Fibroblast of mammary gland (primary cell): ENCODE results near the gene MAP6D1.

Source experiments
- DNase-seq: peaks from one replicate; pipeline ENCODE4 v3.0.0-alpha.2; 2010; ENCODE audit warnings: low read depth
- H3K4me3 ChIP-seq: 2 replicates; pipeline ENCODE4 v1.5.1; 2011; ENCODE audit warnings: low read depth, mild to moderate bottlenecking, low read length, moderate library complexity; ENCODE audit not compliant: control insufficient read depth
- CTCF ChIP-seq: conservative IDR thresholded peaks from 2 replicates; pipeline ENCODE4 v1.5.1; 2011; ENCODE audit warnings: low read depth, low read length, inconsistent platforms; ENCODE audit not compliant: control insufficient read depth, insufficient read depth

Gene MAP6D1

DNA sequence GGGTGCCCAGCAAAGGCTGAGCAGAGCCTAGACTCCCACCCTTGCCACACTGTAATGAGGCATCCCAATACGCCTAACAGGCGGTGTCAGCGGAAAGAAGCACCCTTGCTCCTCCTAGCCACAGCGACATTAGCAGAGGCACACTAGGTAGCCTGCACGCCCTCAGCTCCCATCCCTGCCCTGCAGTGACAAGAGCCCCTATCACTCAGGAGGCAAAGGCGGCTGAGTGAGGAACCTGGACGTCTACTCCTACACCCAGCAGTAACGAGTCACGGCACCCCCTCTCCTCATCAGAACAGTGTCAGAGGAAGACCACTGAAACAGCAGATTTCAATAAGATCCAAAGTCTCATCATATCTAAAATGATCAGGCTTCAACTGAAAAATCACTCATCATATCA is 12.0 kb upstream of the MAP6D1 start:
- no peak overlapping the region for H3K4me3 ChIP-seq
- DNase-seq, result no peak
- TF ChIP-seq CTCF, result no peak

DNA sequence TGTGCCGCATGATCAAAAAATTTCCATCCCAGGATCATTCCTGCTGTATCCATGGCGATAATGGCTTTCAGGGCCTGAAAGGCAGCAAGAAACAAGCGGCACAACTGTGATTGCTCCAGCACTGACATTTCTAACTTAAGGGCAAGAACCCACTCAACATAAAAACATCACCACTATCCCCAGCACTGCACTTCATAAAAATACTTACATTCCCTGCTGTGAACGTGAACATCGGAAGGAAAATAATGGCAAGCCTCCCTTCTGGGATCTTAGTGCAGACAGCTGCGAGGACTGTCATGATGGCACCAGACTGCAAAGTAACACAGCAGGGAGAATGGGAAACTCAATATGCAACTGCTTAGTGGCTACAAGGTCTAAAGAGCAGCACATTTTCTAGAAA is 8.1 kb upstream of the MAP6D1 start:
- no peak overlapping the region for H3K4me3 ChIP-seq
- no peak for TF ChIP-seq CTCF
- no peak for DNase-seq

GRCh38 chr3:183830187-183830586 is 4.8 kb upstream of the MAP6D1 start:
- no peak for DNase-seq
- no peak overlapping the region for H3K4me3 ChIP-seq
- TF ChIP-seq CTCF, result no peak

DNA sequence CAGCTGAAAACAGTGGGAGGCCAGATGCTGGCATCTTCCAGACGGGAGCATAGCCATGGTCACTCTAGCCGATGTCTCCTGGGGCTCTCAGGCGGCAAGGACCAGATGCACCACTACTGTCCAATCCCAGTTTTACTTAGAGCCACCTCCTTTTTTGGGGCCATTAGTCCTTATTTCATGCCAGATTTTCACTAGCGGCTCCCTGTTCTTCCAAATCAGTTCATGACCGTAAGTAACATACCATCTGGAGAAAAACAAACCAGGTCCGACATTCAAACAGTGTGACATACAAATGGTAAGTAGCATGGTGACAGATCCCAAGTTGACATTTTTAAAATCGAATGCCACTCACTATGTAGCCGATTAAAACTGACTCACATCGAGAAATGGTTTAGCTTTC is 4.1 kb upstream of the MAP6D1 start:
- no peak for DNase-seq
- no peak overlapping the region for H3K4me3 ChIP-seq
- no peak for TF ChIP-seq CTCF

DNA sequence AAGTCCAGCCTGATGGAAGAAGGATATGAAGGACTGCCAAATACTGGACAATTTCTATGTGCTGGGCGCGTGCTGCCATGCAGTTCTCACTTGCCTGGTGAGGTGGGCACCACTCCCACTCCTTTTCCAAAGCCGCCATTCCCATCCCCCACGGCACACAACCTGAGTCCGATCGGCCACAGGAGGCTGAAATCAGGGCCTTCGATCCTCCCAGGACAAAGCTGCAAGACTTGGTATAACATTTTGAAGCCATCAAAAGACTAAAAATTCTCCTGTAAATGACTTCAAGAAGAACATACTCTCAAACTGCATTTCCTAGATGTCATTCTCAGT is 3.1 kb upstream of the MAP6D1 start:
- no peak overlapping the region for H3K4me3 ChIP-seq
- DNase-seq, result no peak
- no peak for TF ChIP-seq CTCF

DNA sequence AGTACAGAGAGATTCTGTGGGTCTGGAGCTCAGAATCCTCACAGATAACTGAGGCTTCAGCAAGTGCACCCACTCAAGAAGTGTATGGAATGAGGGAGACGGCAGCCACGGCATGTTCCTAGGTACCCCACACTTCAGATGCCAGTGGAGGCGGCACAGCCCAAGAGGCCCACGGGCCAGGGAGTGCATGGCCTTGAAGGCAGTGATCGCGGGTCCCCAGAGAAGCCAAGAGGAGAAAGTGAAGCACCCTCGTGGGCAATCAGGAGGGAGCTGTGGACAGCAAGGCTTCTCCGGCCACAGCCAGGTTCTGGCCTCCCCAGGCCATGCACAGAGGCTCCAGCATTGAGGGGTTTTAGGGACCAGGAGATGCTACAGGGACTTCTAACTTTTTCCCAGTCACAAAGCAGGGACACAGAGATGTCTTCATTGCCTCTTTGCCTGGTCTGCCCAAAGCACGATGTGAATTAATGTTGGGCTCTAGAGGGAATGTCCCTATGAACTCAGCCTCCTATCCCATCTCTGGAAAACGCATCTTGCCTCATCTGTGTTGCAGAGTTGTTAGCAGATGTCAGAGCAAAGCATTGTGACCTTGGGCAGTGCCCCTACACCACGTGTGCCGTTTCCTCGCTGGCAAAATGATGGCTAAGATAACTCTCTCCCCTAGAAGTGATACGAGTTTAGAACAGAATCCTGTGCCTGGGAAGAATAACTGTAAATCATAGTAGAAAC is 2.6 kb upstream of the MAP6D1 start:
- H3K4me3 ChIP-seq, result no peak overlapping the region
- DNase-seq, result no peak
- no peak for TF ChIP-seq CTCF

- no peak overlapping the region for H3K4me3 ChIP-seq
- no peak for TF ChIP-seq CTCF
- no peak for DNase-seq
Measured at GRCh38 chr3:183826448-183827250, 1.3 kb upstream of the MAP6D1 start.
